Upper lobe of left lung (tissue), 6 donors: ENCODE results near the gene ZFHX3. TPM values are rescaled to one million over a fixed set of nuclear protein-coding genes. Genes with fewer than 3 reads are reported as not detected.

Experiments used
- ATAC-seq, 2 donors: fragments of 200-7000 bp; cut with Tn5 transposase; one replicate each; pipeline ENCODE4 v1.9.1; 2022; ENCODE audit warnings: mild to moderate bottlenecking in 2 of 2, moderate library complexity in 2 of 2; ENCODE audit not compliant: low FRiP score in 2 of 2
- DNase-seq, 2 donors: peaks; one replicate each; pipeline ENCODE4 v3.0.0-alpha.2; 2019 to 2020
- H3K27ac ChIP-seq, 4 donors: fragments of 200-600 bp; sonication (generic); one replicate each; pipeline ENCODE4 v1.5.1; 2016 to 2019
- H3K27me3 ChIP-seq, 4 donors: fragments of 200-600 bp; sonication (generic); one replicate each; pipeline ENCODE4 v1.5.1; 2017 to 2019
- H3K36me3 ChIP-seq, 4 donors: fragments of 200-600 bp; sonication (generic); one replicate each; pipeline ENCODE4 v1.5.1; 2016 to 2019
- H3K4me1 ChIP-seq, 4 donors: fragments of 200-600 bp; sonication (generic); one replicate each; pipeline ENCODE4 v1.5.1; 2018 to 2019
- H3K4me3 ChIP-seq, 4 donors: fragments of 200-600 bp; sonication (generic); one replicate each; pipeline ENCODE4 v1.5.1; 2017 to 2019; ENCODE audit warnings: mild to moderate bottlenecking in 2 of 4, moderate library complexity in 1 of 4
- H3K9me3 ChIP-seq, 4 donors: fragments of 200-600 bp; sonication (generic); one replicate each; pipeline ENCODE4 v1.5.1; 2018 to 2019
- CTCF ChIP-seq, 6 experiments: fragments of 450-650 bp in 4 of 6; fragments of 200-600 bp in 2 of 6; sonication (generic) in 2 of 6; IDR thresholded peaks; one replicate each; pipeline ENCODE4 v1.5.1; 2016 to 2019; ENCODE audit warnings: antibody characterized with exemption in 6 of 6
- EP300 ChIP-seq, 4 donors: sonication (generic); formaldehyde crosslinking; IDR thresholded peaks; one replicate each; pipeline ENCODE4 v1.5.1; 2017; ENCODE audit warnings: antibody characterized with exemption in 4 of 4, control low read depth in 2 of 4
- POLR2A ChIP-seq, 4 donors: fragments of 450-650 bp; IDR thresholded peaks; one replicate each; pipeline ENCODE4 v1.5.1; 2016 to 2017; ENCODE audit warnings: antibody characterized with exemption in 4 of 4, mild to moderate bottlenecking in 2 of 4
- POLR2AphosphoS5 ChIP-seq, 2 donors: sonication (generic); formaldehyde crosslinking; IDR thresholded peaks; one replicate each; pipeline ENCODE4 v1.5.1; 2017; ENCODE audit warnings: antibody characterized with exemption in 2 of 2
- WGBS, 2 donors: methylation state at CpG; one replicate each; pipeline ENCODE4 v1.1.5; 2017 to 2018; 5-methylcytosine and 5-hydroxymethylcytosine counted together
- total RNA-seq, 6 donors: library from RNA; depleted of rRNA in 4 of 6; stranded (reverse); fragments of >200 nt in 4 of 6; gene quantifications; one replicate each; pipeline versions ENCODE4 v1.1.0 to v1.2.1, GENCODE V29; 2016 to 2021
- donor health status: DM: no; HTN: no; CAD: no; lungs with moderate emphysema.
- donor health status: DM: no; HTN: yes; CAD: no; lungs with severe emphysema.

The ZFHX3 gene
- total RNA-seq, 6 donors from 2014 or later, result 22.4 to 40.3 (median 27.0) TPM

GRCh38 chr16:72829846-72830775 is 217.8 kb downstream of the ZFHX3 start:
- ATAC-seq, result peak in 1 of 2 donors; percentile 20
- 75 to 77% methylated on average over 12 of the region's 12 CpGs for WGBS, 2 donors
- H3K27me3 ChIP-seq, result no peaks in the 10 kb centered on the region
- H3K4me1 ChIP-seq, result peaks cover 0 to 3% (median 1%) of the 10 kb centered on the region in 4 donors
- DNase-seq, result no peak
- H3K9me3 ChIP-seq, result no peaks in the 10 kb centered on the region
- TF ChIP-seq CTCF (IDR thresholded peaks at IDR 0.05) (no peak), POLR2A (IDR thresholded peaks at IDR 0.05) (no peak), EP300 (IDR thresholded peaks at IDR 0.05) (no peak), POLR2AphosphoS5 (IDR thresholded peaks at IDR 0.05) (no peak)
- H3K36me3 ChIP-seq, result peaks cover 0 to 8% (median under 1%) of the 10 kb centered on the region in 4 donors
- H3K27ac ChIP-seq, result no peak overlapping the region
- H3K4me3 ChIP-seq, result no peak overlapping the region

GRCh38 chr16:72827866-72828265 is 220.1 kb downstream of the ZFHX3 start:
- Histone ChIP-seq H3K9me3 (no peaks in the 10 kb centered on the region), H3K4me1 (peaks cover 0 to 3% (median 1%) of the 10 kb centered on the region in 4 donors), H3K4me3 (no peak overlapping the region), H3K27ac (no peak overlapping the region), H3K27me3 (no peaks in the 10 kb centered on the region), H3K36me3 (peaks cover 0 to 8% (median 2%) of the 10 kb centered on the region in 4 donors)
- TF ChIP-seq CTCF (IDR thresholded peaks at IDR 0.05) (no peak), POLR2AphosphoS5 (IDR thresholded peaks at IDR 0.05) (no peak), POLR2A (IDR thresholded peaks at IDR 0.05) (no peak), EP300 (IDR thresholded peaks at IDR 0.05) (no peak)
- ATAC-seq (no peak), DNase-seq (no peak)
- whole genome bisulfite sequencing, 2 donors, result 56 to 75% methylated on average over 7 of the region's 7 CpGs

GRCh38 chr16:72825912-72826621 is 221.9 kb downstream of the ZFHX3 start:
- no peaks in the 10 kb centered on the region for H3K4me1 ChIP-seq
- ATAC-seq (no peak), DNase-seq (no peak)
- H3K9me3 ChIP-seq, result no peaks in the 10 kb centered on the region
- H3K36me3 ChIP-seq, result peaks cover 0 to 8% (median 2%) of the 10 kb centered on the region in 4 donors
- no peak overlapping the region for H3K4me3 ChIP-seq
- no peaks in the 10 kb centered on the region for H3K27me3 ChIP-seq
- TF ChIP-seq POLR2AphosphoS5 (IDR thresholded peaks at IDR 0.05), result no peak
- no peak for TF ChIP-seq POLR2A (IDR thresholded peaks at IDR 0.05)
- no peak for TF ChIP-seq CTCF (IDR thresholded peaks at IDR 0.05)
- TF ChIP-seq EP300 (IDR thresholded peaks at IDR 0.05), result no peak
- WGBS, 2 donors, result 85 to 88% methylated on average over 11 of the region's 11 CpGs
- H3K27ac ChIP-seq, result no peak overlapping the region

GRCh38 chr16:72824761-72825160 is 223.2 kb downstream of the ZFHX3 start:
- H3K4me3 ChIP-seq, result no peak overlapping the region
- DNase-seq, result no peak
- TF ChIP-seq EP300 (IDR thresholded peaks at IDR 0.05) (no peak), POLR2A (IDR thresholded peaks at IDR 0.05) (no peak), CTCF (IDR thresholded peaks at IDR 0.05) (no peak), POLR2AphosphoS5 (IDR thresholded peaks at IDR 0.05) (no peak)
- H3K36me3 ChIP-seq, result peaks cover 0 to 7% (median 2%) of the 10 kb centered on the region in 4 donors
- H3K4me1 ChIP-seq, result peaks cover 0 to 5% (median 2%) of the 10 kb centered on the region in 4 donors
- 90 to 96% methylated on average over 5 of the region's 5 CpGs for WGBS, 2 donors
- no peaks in the 10 kb centered on the region for H3K9me3 ChIP-seq
- ATAC-seq, result no peak
- H3K27ac ChIP-seq, result no peak overlapping the region
- H3K27me3 ChIP-seq, result no peaks in the 10 kb centered on the region
